Ammon's horn (tissue), 1 donor: ENCODE data around the gene TMEM139.

Source experiments
- DNase-seq: peaks from one replicate; pipeline ENCODE4 v3.0.0-alpha.2; 2016; ENCODE audit warnings: low spot score

TMEM139 gene

GRCh38 chr7:143284591-143285469, at the start of gene TMEM139:
TSS of gene TMEM139 (plus strand) at chr7:143284958. CDS start at chr7:143285958, 1,000 bp downstream.
- peak; percentile 29 for DNase-seq

DNA sequence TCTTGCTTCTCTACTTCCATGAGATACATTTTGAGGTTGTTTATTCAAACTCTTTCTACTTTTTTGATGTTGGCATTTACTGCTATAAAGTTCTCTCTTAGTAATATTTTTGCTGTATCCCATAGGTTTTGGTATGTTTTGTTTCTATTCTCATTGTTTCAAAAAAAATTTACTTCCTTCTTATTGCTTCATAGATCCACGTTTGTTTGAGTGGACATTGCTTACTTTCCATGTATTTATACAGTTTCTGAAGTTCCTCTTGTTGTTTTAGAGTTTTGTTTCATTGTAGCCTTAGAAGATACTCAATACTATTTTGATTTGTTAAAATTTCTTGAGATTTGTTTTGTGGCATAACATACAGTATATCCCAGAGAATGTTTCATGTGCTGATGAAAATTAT, 49.2 kb upstream of the TMEM139 start:
- no peak for DNase-seq

DNA sequence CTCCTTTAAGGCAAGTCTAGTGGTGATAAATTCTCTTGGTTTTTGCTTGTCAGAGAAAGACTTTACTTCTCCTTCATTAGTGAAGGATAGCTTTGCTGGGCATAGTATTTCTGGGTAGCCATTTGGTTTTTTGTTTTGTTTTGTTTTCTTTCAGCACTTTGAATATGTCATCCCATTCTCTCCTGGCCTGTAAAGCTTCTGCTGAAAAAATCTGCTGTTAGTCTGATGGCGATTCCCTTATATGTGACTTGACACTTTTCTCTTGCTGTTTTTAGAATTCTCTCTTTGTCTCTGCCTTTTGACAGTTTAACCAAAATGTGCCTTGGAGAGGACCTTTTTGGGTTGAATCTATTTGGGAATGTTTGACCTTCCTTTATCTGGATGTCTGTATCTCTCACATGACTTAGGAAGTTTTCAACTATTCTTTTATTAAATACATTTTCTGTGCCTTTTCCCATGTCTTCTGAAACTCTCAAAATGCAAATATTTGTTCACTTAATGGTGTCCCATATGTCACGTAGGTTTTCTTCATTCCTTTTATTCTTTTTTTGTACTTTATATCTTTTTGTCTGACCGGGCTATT, 48.3 kb upstream of the TMEM139 start:
- no peak for DNase-seq

GRCh38 chr7:143237366-143237765, 47.4 kb upstream of the TMEM139 start:
- DNase-seq: no peak

DNA sequence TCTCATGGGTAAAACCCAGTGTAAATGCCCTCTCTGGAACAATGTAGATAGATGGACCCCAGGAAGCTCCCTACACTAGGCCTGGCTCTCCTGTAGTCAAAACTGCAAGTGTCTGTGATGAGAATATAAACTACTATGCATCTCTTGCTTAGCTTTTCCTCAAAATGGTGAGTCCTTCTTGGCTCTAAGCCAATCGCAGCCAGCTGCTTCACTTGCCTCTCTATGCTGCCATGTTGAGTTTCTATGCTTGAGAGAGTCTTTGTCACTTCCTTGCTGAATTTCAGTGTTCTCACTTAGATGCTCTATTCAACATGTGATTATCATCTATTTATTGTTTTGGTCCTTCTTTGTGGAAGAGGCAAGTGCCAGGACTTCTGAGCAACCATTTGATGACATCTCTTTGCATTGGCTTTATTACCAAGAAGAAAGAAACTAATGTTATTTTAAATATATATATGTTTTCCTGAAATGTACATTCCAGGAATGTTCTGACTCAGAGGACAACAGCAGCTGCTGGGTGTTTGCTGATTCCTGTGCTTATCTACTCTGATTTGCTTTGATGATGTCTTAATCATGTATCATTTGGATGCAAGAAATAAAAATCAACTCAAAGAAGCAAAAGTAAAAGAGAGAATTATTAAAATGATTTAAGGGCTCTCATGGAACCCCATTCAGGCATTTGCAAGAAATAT, 46.3 kb upstream of the TMEM139 start:
- no peak for DNase-seq

GRCh38 chr7:143239813-143240212, 44.9 kb upstream of the TMEM139 start:
- no peak for DNase-seq

DNA sequence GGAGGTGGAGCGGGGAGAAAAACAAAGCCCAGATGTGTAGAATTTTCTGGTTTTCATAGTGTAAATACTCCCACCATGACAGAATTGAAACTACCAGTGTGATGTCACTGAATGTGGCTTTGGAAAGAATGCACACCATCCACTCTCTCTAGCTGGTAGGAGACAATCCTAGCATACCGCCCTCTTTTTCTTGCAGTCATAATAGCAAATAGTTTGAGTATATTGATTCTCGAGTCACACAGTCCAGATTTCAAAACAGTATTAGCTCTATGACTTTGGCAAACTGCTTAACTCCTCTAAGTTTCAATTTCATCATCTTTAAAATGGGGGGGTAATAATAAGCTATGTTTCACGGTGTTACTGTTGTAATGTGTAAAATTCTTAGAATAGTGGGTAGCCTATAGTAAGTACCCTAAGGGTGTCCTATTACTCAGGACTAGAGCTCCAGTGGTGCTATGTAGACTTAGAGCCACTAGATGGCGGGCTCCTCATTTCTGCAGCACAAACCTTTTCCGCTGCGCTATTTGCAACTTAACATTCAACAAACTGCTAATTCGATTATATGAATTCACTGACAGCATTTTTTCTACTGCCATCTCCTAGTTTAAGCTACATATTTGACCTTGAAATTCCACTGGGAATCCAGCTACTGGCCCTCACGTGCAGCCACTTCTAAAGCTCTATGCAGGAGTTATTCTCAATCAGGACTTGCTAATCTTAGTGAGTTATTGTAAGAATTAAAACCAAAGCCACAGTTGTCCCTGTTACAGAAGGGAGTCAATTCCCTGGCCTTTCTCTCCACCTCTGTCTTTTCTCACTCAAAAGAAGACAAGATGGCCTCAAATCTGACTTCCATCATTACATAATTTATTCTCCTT, 44.2 kb upstream of the TMEM139 start:
- peak; percentile 83 for DNase-seq

DNA sequence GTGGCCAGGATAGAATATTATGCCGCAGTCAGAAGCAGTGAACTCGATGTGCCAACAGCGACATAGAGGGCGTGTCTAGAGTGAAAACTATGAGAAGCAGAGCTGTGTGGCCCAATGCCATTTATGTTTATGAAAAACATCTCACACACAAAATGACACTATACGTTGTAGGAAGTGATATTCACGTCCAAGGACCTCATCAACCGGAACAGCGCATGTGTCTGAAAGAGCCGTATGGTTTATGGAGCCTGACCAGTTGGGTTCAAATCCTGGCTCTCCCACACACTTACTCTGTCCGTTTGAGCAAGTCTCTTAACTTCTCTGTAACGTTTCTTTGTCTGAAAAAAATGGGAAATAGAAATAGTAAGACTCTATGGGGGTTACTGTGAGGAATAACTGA, 42.5 kb upstream of the TMEM139 start:
- no peak for DNase-seq

- no peak for DNase-seq
Measured at GRCh38 chr7:143243111-143243510, 41.6 kb upstream of the TMEM139 start.

DNA sequence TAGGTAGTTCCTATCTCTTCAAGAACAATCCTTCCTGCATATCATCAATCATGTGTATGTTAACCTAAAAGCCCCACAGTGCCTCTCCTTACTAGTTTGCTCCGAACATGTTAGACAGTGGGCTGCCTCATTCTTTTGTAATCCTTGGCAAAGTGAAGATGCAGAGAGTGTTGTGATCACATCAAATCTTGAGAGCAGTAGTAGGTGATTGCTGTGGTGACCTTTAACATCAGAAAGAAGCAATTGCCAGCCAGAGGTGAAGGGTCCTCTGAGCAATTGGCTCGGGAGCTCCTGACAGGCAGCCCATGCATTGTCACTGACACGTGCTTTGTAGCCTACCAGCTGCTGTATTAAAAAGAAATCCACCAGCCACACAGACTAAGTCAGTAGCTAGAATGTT, 41.1 kb upstream of the TMEM139 start:
- no peak for DNase-seq

DNA sequence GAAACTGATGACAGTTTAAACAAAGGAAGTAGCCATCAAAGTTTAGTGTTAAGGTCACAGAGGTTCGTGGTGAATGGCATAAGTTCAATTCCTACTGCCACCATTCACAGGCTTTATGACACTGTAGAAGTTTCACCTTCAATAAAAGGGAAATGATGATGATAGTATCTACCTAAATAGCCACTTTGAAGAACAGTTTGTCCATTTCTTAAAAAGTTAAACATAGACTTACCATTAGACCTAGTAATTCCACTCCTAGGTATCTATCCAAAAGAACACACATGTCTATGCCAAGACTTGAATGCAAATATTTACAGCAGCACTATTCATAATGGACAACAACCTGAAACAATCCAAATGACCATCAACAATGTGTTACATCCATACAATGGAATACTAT, 40.4 kb upstream of the TMEM139 start:
- DNase-seq: no peak

GRCh38 chr7:143245123-143245522, 39.6 kb upstream of the TMEM139 start:
- DNase-seq: no peak

- DNase-seq: no peak
Measured at GRCh38 chr7:143247372-143247771, 37.4 kb upstream of the TMEM139 start.

GRCh38 chr7:143248761-143249354, 35.9 kb upstream of the TMEM139 start:
- no peak for DNase-seq

DNA sequence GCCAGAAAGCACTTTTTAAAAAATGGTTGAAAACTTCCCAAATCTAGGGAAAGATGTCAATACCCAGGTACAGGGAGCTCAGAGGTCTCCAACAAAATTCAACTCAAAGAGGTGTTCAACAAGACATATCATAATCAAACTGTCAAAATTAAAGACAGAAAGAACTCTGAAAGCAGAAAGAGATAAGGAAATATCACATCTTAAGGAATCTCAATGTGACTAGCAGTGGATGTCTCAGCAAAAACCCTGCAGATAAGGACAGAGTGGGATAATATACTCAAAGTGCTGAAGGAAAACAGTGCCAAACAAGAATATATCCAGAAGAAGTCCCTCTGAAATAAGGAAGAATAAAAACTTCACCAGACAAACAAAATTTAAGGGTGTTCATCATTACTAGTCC, 34.6 kb upstream of the TMEM139 start:
- no peak for DNase-seq

- no peak for DNase-seq
Measured at GRCh38 chr7:143250822-143251221, 33.9 kb upstream of the TMEM139 start.

DNA sequence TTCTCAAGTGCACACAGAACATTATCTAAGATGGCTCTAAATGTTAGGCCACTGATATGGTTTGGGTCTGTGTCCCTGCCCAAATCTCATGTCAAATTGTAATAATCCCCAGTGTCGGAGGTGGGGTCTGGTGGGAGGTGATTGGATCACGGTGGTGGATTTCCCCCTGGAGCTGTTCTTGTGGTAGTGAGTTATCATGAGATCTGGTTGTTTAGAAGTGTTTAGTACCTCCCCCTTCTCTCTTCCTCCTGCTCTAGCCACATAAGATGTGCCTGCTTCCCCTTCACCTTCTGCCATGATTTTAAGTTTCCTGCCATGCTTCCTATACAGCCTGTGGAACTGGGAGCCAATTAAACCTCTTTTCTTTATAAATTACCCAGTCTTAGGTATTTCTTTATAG, 32.8 kb upstream of the TMEM139 start:
- DNase-seq: no peak

- no peak for DNase-seq
Measured at GRCh38 chr7:143255564-143255963, 29.2 kb upstream of the TMEM139 start.

GRCh38 chr7:143256325-143256724, 28.4 kb upstream of the TMEM139 start:
- no peak for DNase-seq

DNA sequence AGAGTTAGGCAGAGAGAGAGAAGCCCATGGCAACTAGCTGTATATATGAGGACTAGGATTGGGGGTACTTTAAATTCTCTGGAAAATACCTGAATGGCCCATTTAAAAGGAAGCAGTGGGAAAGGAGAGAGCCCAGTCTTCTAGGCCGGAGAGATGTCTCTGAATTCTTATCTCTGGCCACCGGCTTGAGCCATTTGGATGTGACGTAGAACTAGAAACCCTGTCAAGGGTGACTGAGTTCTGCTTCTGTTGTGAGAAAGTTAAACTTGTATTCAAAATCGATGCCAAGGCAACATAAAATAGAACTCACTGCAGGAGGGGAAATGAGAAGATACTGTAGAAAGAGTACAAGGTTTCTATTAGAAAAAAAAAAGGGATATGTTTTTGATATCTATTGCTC, 27.8 kb upstream of the TMEM139 start:
- no peak for DNase-seq

DNA sequence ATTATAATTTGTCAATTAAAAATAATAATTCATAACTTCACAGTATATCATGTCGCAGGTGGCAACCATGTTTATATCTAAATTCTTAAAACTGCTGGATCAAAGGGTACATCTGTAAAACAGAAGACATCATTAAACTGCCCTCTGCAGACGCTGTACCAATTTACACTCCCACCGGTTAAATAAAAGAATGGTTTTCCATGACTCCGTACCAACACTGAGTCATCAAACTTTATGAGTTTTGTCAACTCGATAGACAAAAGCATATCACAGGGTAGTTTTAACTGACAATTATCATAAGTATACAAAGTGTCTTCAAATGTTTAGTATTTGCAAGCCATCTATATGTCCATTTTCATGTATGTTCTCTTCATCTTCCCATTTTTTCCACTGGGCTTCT, 27.3 kb upstream of the TMEM139 start:
- DNase-seq: no peak

GRCh38 chr7:143258831-143259230, 25.9 kb upstream of the TMEM139 start:
- no peak for DNase-seq
